ENCODE results near the gene GRK6. TPM values are rescaled to one million over a fixed set of nuclear protein-coding genes. Genes with fewer than 3 reads are reported as not detected.

Gene GRK6
- total RNA-seq, 1 donor from 2014 or later: 20.6 TPM

- peaks cover 17 to 24% of the 10 kb centered on the region in 2 donors for H3K4me1 ChIP-seq
- no peak for DNase-seq (ENCODE audit: low spot score in 2 of 2)
- no peak overlapping the region for H3K27ac ChIP-seq
- H3K27me3 ChIP-seq: no peaks in the 10 kb centered on the region
- H3K4me3 ChIP-seq: no peak overlapping the region
- H3K9me3 ChIP-seq: no peaks in the 10 kb centered on the region
- peaks cover 13 to 17% of the 10 kb centered on the region in 2 donors for H3K36me3 ChIP-seq
- no peak for TF ChIP-seq CTCF (IDR thresholded peaks at IDR 0.05)
- intact Hi-C loops (cut with DNase I): no loop called here
These were observed 18.8 kb downstream of the GRK6 start for GRCh38 chr5:177445052-177445916.

- no peak overlapping the region for H3K27ac ChIP-seq
- peaks cover 17 to 24% of the 10 kb centered on the region in 2 donors for H3K4me1 ChIP-seq
- intact Hi-C loops (cut with DNase I): no loop called here
- no peaks in the 10 kb centered on the region for H3K27me3 ChIP-seq
- no peaks in the 10 kb centered on the region for H3K9me3 ChIP-seq
- peaks cover 7 to 14% of the 10 kb centered on the region in 2 donors for H3K36me3 ChIP-seq
- TF ChIP-seq CTCF (IDR thresholded peaks at IDR 0.05): no peak
- no peak for DNase-seq (ENCODE audit: low spot score in 2 of 2)
- peak overlapping the region; percentile 59 to 70 for H3K4me3 ChIP-seq
These were observed 19.4 kb downstream of the GRK6 start for GRCh38 chr5:177445917-177446199.

GRCh38 chr5:177446200-177447065 is 20.0 kb downstream of the GRK6 start, which contains the start of gene PRR7:
PRR7 (plus strand) TSS chr5:177446814; CDS start chr5:177455068, 8,254 bp downstream.
- H3K4me3 ChIP-seq: peak within 1 kb of the TSS; percentile 59 to 70
- no peak within 1 kb of the TSS for H3K27ac ChIP-seq
- no peaks in the 10 kb centered on the region for H3K27me3 ChIP-seq
- H3K4me1 ChIP-seq: peaks cover 17 to 24% of the 10 kb centered on the region in 2 donors
- H3K36me3 ChIP-seq: peaks cover 5 to 8% of the 10 kb centered on the region in 2 donors
- peak in 1 of 3 experiments; percentile 21 for TF ChIP-seq CTCF (IDR thresholded peaks at IDR 0.05)
- intact Hi-C loops (cut with DNase I): loop anchor here (1.0 kb wide), 1 partner anchor 20 kb away; the partner anchor contains the start of gene GRK6
- no peaks in the 10 kb centered on the region for H3K9me3 ChIP-seq
- DNase-seq (ENCODE audit: low spot score in 2 of 2): no peak

- Histone ChIP-seq H3K4me1 (peaks cover 17 to 24% of the 10 kb centered on the region in 2 donors), H3K9me3 (no peaks in the 10 kb centered on the region), H3K36me3 (peaks cover 2% of the 10 kb centered on the region in 2 donors), H3K27me3 (no peaks in the 10 kb centered on the region), H3K27ac (no peak overlapping the region), H3K4me3 (peak overlapping the region; percentile 59 to 70)
- TF ChIP-seq CTCF (IDR thresholded peaks at IDR 0.05): no peak
- intact Hi-C loops (cut with DNase I): loop anchor here (1.0 kb wide), 1 partner anchor 21 kb away; the partner anchor contains the start of gene GRK6
- no peak for DNase-seq (ENCODE audit: low spot score in 2 of 2)
These were observed 20.7 kb downstream of the GRK6 start for GRCh38 chr5:177447066-177447610.

- Histone ChIP-seq H3K36me3 (no peaks in the 10 kb centered on the region), H3K27ac (no peak overlapping the region), H3K4me1 (peaks cover 17 to 24% of the 10 kb centered on the region in 2 donors), H3K27me3 (no peaks in the 10 kb centered on the region), H3K9me3 (no peaks in the 10 kb centered on the region), H3K4me3 (peak overlapping the region; percentile 59 to 70)
- DNase-seq (ENCODE audit: low spot score in 2 of 2): peak in 1 of 2 donors; percentile 87
- no peak for TF ChIP-seq CTCF (IDR thresholded peaks at IDR 0.05)
- intact Hi-C loops (cut with DNase I): loop anchor here (1.0 kb wide), 1 partner anchor 21 kb away; the partner anchor contains the start of gene GRK6
These were observed 21.3 kb downstream of the GRK6 start for GRCh38 chr5:177447611-177448243.

Measured in ascending aorta (tissue), 2 donors.